Natural killer cell (primary cell): ENCODE data around the gene SPOCK1. TPM values are rescaled to one million over a fixed set of nuclear protein-coding genes. Genes with fewer than 3 reads are reported as not detected.

Experiments used
- ATAC-seq, 3 donors: fragments of 150-1000 bp in 2 of 3; fragments of 200-7000 bp in 1 of 3; cut with Tn5 transposase; 1 replicate in 1 of 3; 2 replicates in 2 of 3; pipeline ENCODE4 v1.10.0; 2021; ENCODE audit warnings: mild to moderate bottlenecking in 2 of 3, moderate library complexity in 2 of 3
- DNase-seq, 2 donors: peaks; one replicate each; pipeline versions ENCODE4 v3.0.0 to v3.0.0-alpha.2; 2013 to 2021; ENCODE audit warnings: mixed read lengths in 1 of 2
- H3K27ac ChIP-seq: one replicate; pipeline ENCODE4 v1.5.1; 2013; ENCODE audit warnings: mild to moderate bottlenecking, low read length
- H3K27me3 ChIP-seq: one replicate; pipeline ENCODE4 v1.6.1; 2013; ENCODE audit warnings: low read length; ENCODE audit not compliant: control insufficient read depth, insufficient read depth
- H3K36me3 ChIP-seq: one replicate; pipeline ENCODE4 v1.6.1; 2013; ENCODE audit warnings: low read length; ENCODE audit not compliant: control insufficient read depth, insufficient read depth
- H3K4me1 ChIP-seq: one replicate; pipeline ENCODE4 v1.6.1; 2013; ENCODE audit warnings: low read length; ENCODE audit not compliant: control insufficient read depth, insufficient read depth
- H3K4me3 ChIP-seq: one replicate; pipeline ENCODE4 v1.5.1; 2013; ENCODE audit warnings: low read length
- H3K9me3 ChIP-seq: one replicate; pipeline ENCODE4 v1.6.1; 2013; ENCODE audit warnings: low read length; ENCODE audit not compliant: control insufficient read depth, insufficient read depth
- H3K27ac Mint-ChIP-seq, 2 donors: one replicate each; pipeline ENCODE4 v1.8.0; 2022; ENCODE audit warnings: mild to moderate bottlenecking in 2 of 2, mixed read lengths in 2 of 2, moderate library complexity in 1 of 2
- H3K27me3 Mint-ChIP-seq, 2 donors: one replicate each; pipeline ENCODE4 v1.8.0; 2022; ENCODE audit warnings: low read depth in 2 of 2, mixed read lengths in 2 of 2
- H3K36me3 Mint-ChIP-seq: one replicate; pipeline ENCODE4 v1.8.0; 2022; ENCODE audit warnings: mixed read lengths
- H3K4me1 Mint-ChIP-seq, 2 donors: one replicate each; pipeline ENCODE4 v1.8.0; 2022; ENCODE audit warnings: mixed read lengths in 2 of 2
- H3K4me3 Mint-ChIP-seq: one replicate; pipeline ENCODE4 v1.8.0; 2022; ENCODE audit warnings: mild to moderate bottlenecking, moderate library complexity, mixed read lengths
- H3K9me3 Mint-ChIP-seq, 2 donors: one replicate each; pipeline ENCODE4 v1.8.0; 2022; ENCODE audit warnings: mixed read lengths in 2 of 2
- WGBS: methylation state at CpG from one replicate; pipeline ENCODE4 v1.1.7; 2013; ENCODE audit warnings: missing lambda C conversion rate; ENCODE audit not compliant: insufficient coverage; 5-methylcytosine and 5-hydroxymethylcytosine counted together
- intact Hi-C: fragments of 100-400 bp; cut with micrococcal nuclease; formaldehyde crosslinking; loops from one replicate; pipeline ENCODE4 v1.14.2; 2022
- total RNA-seq, 4 donors: library from RNA; stranded (reverse); fragments of 120-200 nt in 1 of 4; gene quantifications; one replicate each; pipeline versions ENCODE4 v1.2.3 to v1.2.4, GENCODE V29; 2013 to 2022
- TF ChIP-seq, protein P1 (sequence below): fragments of 200-600 bp; IDR thresholded peaks from one replicate; pipeline ENCODE4 v1.8.0; 2022; ENCODE audit warnings: antibody characterized with exemption

Gene SPOCK1
- total RNA-seq, 3 donors from 2014 or later (not counting 1 experiment from before 2014, with no cell fraction given) = 0.09 to 1.6 (median 0.61) TPM

DNA sequence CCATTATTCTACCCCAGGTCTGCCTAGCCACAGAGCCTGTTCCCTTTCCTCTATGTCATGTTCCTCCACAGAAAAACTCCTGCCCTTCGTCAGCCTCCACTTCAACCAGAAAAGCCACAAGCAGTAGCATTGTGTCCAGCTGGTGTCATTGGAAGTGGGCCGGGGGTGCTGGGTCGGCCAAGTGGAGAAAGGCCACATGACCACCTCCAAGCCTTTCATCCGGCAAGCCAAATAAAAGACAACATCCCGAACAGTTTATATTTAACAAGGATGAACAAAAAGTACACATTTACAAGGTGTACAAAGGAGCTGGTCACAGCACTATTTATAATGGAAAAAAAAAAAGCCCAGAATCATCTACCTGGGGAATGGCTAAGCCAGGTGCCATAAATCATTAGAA lies 16.1 kb upstream of the SPOCK1 start:
- no peak overlapping the region for H3K27ac ChIP-seq
- Mint-ChIP-seq H3K4me3 (no peak overlapping the region), H3K9me3 (peaks cover 0 to 10% of the 10 kb centered on the region in 2 donors), H3K4me1 (no peaks in the 10 kb centered on the region), H3K27ac (no peak overlapping the region), H3K36me3 (no peaks in the 10 kb centered on the region), H3K27me3 (peaks cover 16 to 38% of the 10 kb centered on the region in 2 donors)
- TF ChIP-seq, protein P1, sequence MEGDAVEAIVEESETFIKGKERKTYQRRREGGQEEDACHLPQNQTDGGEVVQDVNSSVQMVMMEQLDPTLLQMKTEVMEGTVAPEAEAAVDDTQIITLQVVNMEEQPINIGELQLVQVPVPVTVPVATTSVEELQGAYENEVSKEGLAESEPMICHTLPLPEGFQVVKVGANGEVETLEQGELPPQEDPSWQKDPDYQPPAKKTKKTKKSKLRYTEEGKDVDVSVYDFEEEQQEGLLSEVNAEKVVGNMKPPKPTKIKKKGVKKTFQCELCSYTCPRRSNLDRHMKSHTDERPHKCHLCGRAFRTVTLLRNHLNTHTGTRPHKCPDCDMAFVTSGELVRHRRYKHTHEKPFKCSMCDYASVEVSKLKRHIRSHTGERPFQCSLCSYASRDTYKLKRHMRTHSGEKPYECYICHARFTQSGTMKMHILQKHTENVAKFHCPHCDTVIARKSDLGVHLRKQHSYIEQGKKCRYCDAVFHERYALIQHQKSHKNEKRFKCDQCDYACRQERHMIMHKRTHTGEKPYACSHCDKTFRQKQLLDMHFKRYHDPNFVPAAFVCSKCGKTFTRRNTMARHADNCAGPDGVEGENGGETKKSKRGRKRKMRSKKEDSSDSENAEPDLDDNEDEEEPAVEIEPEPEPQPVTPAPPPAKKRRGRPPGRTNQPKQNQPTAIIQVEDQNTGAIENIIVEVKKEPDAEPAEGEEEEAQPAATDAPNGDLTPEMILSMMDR = no peak
- H3K9me3 ChIP-seq = no peaks in the 10 kb centered on the region
- no peak for ATAC-seq
- H3K4me3 ChIP-seq = no peak overlapping the region
- no peak for DNase-seq
- no peaks in the 10 kb centered on the region for H3K36me3 ChIP-seq
- H3K4me1 ChIP-seq = no peaks in the 10 kb centered on the region
- intact Hi-C loops = no loop called here
- WGBS = 88% methylated on average over 5 of the region's 5 CpGs
- H3K27me3 ChIP-seq = no peaks in the 10 kb centered on the region

DNA sequence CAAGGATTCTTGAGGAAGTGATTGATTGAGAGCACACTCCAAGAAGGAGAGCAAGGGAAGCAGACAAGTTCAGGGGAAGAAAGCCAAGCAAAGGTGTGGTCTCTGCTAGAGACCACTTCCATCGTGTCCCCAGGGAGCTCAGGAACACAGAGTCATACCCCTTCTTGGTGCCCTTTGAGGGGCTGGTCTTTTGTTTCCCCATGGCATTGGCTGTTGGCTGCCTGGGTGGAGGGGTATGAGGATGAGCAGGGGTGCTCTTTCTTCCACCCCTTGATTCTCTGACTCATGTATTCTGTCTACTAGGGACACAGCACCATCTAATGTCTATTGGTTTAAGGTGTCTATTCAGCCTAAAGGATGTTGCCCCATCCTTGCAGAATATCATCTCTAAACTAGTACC lies 11.5 kb upstream of the SPOCK1 start:
- intact Hi-C loops = no loop called here
- H3K36me3 ChIP-seq = no peaks in the 10 kb centered on the region
- Mint-ChIP-seq H3K27ac (no peak overlapping the region), H3K4me3 (no peak overlapping the region), H3K9me3 (peaks cover 0 to 4% of the 10 kb centered on the region in 2 donors), H3K27me3 (peaks cover 4 to 51% of the 10 kb centered on the region in 2 donors), H3K4me1 (no peaks in the 10 kb centered on the region), H3K36me3 (no peaks in the 10 kb centered on the region)
- no peaks in the 10 kb centered on the region for H3K9me3 ChIP-seq
- TF ChIP-seq, protein P1 = no peak
- H3K4me3 ChIP-seq = no peak overlapping the region
- H3K27me3 ChIP-seq = no peaks in the 10 kb centered on the region
- H3K4me1 ChIP-seq = no peaks in the 10 kb centered on the region
- ATAC-seq = no peak
- WGBS = 56% methylated on average over 1 of the region's 1 CpG
- DNase-seq = no peak
- no peak overlapping the region for H3K27ac ChIP-seq

DNA sequence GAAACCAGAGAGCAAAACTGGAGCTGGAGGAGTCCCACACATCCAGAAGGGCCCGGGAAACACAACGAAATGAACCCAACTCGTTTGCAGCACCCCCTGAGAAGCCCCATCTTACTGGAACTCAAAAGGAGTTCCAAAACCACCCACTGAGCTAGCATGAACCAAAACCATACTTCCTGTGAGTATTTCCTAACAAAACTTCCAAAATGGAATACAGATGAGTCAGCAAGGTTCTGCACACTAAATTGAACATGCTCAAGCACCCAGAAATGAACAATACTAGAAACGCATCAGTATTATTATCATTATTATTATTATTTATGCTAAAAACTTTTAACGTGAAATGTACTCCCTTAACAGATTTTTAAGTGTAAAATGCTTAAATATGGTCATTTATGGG lies 8.0 kb upstream of the SPOCK1 start:
- H3K27ac Mint-ChIP-seq = no peak overlapping the region
- H3K27me3 Mint-ChIP-seq = peaks cover 10 to 44% of the 10 kb centered on the region in 2 donors
- no peak overlapping the region for H3K4me3 ChIP-seq
- no peaks in the 10 kb centered on the region for H3K27me3 ChIP-seq
- H3K4me1 Mint-ChIP-seq = peaks cover 0 to 7% of the 10 kb centered on the region in 2 donors
- peaks cover 0 to 4% of the 10 kb centered on the region in 2 donors for H3K9me3 Mint-ChIP-seq
- intact Hi-C loops = no loop called here
- no peaks in the 10 kb centered on the region for H3K9me3 ChIP-seq
- TF ChIP-seq, protein P1 = no peak
- WGBS = 78% methylated on average over 3 of the region's 5 CpGs
- H3K4me3 Mint-ChIP-seq = no peak overlapping the region
- H3K27ac ChIP-seq = no peak overlapping the region
- no peaks in the 10 kb centered on the region for H3K36me3 Mint-ChIP-seq
- no peaks in the 10 kb centered on the region for H3K36me3 ChIP-seq
- no peaks in the 10 kb centered on the region for H3K4me1 ChIP-seq
- no peak for ATAC-seq
- no peak for DNase-seq

DNA sequence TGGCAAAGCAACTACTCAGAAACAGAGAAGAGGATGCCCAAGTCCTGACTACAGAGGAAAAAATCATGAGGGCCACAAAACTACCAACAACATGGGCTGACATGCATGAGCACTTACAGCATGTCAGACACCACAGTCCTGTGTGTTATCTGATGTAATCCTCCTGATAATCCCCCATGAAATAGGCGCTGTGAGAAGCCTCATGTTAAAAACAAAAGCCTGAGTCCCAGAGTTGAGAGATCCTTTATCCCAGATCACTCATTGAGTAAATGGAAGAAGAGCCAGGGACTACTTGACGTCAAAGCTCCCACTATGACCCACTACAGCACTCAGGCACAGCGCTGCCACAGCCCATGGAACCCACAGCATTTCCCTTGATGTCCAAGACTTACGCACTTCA lies 7.2 kb upstream of the SPOCK1 start:
- Histone ChIP-seq H3K36me3 (no peaks in the 10 kb centered on the region), H3K9me3 (no peaks in the 10 kb centered on the region), H3K27ac (no peak overlapping the region), H3K4me3 (no peak overlapping the region), H3K27me3 (no peaks in the 10 kb centered on the region), H3K4me1 (no peaks in the 10 kb centered on the region)
- Mint-ChIP-seq H3K36me3 (no peaks in the 10 kb centered on the region), H3K4me3 (no peak overlapping the region), H3K9me3 (no peaks in the 10 kb centered on the region), H3K27me3 (peaks cover 10 to 36% of the 10 kb centered on the region in 2 donors), H3K4me1 (peaks cover 0 to 7% of the 10 kb centered on the region in 2 donors), H3K27ac (no peak overlapping the region)
- 90% methylated on average over 4 of the region's 4 CpGs for WGBS
- ATAC-seq (no peak), DNase-seq (no peak)
- TF ChIP-seq, protein P1 = no peak
- intact Hi-C loops = no loop called here
